HT1080 (cell line): ENCODE measurements around the gene AHR. TPM values are rescaled to one million over a fixed set of nuclear protein-coding genes. Genes with fewer than 3 reads are reported as not detected.
A peak's percentile ranks its signal among the peaks of the same experiment; 100 is the strongest.

Source experiments
- DNase-seq: peaks from one replicate; pipeline ENCODE4 v3.0.0-alpha.2; 2015; ENCODE audit warnings: low read depth
- total RNA-seq: library from RNA; depleted of rRNA; stranded (reverse); fragments of >200 nt; shearing (Covaris generic); gene quantifications from 2 replicates; pipeline ENCODE4 v1.2.3, GENCODE V29; 2014

The AHR gene
- total RNA-seq, 1 experiment from 2014 or later, result 21.7 TPM

DNA sequence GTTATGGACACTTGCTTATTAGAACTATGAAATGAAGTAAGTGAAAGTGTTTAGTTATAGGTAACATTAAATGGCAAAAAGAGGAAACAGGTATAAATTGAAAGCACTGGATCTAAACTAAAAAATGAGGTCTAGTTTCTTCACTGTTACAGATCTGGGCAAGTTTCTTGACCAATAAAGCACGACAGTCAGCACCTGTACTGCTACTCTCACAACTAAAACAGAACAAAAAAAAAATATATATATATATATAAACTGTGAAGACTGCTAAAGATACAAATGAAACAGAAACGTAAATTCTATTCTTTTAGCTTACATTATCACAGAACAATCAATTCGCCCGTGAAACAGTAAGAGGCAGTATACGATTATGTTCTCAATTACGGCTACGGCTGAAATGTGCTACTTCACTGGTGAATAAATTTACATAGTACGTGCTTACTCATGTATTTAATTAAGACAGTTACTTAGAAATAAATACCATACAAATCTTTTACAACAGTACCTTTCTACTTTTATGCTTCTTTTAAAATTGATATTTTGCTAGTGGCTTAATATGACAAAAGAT is 4.2 kb downstream of the AHR start:
- DNase-seq, result no peak

DNA sequence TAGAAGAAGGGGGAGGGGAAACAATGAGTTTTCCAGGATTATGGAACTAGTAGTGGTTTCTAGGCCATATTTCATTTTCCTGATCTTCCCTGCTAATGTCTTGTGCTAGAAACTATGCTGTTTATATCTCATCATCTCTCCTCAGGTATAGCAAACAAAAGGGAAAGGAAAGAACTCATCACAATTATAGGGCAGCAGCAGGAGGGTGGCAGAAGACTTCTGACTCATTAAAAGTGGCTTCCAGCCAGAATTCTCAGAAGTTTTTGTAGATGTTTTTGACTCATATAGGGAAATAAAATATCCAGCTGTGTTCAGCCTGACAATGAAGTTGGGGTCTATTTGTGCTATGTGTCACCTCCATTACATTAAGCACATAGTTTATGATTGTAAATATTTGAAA is 6.5 kb downstream of the AHR start:
- DNase-seq, result peak; percentile 94

DNA sequence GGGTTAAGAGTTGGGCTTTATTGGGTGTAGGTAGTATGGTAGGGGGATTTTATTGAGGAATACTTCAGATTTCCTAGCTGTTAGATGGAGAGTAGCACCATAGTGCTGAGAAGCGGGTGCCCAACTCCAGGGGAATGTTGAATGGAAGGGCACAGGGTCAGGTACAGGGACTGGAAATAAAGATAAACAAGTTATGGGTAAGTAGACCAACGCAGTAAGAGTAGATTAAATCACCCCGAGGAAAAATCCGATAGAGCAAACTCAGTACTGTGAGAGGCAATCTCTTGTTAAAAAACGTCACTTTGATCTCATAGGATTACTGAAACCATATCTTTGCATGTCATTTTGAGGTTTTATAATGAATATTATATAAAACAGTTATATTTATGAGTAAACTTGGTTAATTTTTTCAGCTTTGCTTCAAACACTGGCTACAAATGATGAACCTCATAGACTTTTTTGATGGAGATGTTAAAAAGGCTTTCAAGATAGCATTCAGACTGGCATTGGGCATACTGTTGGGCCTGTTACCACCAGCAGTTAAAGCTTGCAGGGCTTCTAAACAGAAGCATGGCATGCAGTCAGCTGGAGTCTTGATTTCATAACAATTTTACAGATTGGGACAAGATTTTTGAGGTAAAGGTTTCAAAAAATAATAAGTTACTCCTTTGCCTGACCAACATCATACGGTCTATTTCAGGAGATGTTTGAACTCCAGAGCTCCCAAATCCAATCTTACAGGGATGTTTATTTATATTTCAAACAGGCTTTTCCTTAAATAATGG is 7.1 kb downstream of the AHR start:
- DNase-seq, result no peak

DNA sequence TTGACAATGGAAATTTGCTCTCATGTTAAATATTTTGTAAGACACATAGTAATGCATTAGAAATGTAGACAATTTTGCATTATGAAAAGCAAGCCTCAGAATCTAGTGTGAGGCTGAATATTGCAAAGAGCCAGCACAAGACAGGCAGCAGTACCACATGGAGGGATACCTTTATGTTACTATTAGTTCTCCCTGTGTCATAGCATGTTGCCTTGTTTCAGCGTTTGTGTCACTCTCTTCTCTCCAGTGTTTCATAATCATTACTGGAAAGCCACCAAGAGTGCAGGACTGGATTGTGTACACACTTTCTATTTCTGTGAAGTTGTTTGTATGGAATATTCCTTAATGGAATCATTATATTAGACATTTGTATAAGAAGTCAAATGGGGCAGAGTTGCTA is 8.5 kb downstream of the AHR start:
- no peak for DNase-seq

DNA sequence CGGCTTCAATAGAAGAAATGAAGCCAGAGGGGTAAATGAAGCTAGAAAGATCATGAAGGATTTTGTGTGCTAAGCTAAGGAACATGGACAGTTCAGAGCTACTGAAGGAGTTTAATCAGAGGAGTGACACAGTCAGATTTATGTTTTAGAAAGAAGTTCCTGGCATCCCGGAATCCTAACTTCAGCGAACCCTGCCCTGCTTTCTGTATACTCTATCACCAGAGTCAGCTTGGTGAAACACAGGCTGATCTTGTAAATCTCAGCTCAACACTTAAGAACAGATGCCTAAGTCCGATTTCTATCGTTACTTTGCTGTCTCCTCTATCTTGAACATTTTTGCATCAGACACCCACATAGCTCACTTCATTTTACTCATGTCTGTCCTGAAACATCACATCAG is 9.1 kb downstream of the AHR start:
- no peak for DNase-seq

DNA sequence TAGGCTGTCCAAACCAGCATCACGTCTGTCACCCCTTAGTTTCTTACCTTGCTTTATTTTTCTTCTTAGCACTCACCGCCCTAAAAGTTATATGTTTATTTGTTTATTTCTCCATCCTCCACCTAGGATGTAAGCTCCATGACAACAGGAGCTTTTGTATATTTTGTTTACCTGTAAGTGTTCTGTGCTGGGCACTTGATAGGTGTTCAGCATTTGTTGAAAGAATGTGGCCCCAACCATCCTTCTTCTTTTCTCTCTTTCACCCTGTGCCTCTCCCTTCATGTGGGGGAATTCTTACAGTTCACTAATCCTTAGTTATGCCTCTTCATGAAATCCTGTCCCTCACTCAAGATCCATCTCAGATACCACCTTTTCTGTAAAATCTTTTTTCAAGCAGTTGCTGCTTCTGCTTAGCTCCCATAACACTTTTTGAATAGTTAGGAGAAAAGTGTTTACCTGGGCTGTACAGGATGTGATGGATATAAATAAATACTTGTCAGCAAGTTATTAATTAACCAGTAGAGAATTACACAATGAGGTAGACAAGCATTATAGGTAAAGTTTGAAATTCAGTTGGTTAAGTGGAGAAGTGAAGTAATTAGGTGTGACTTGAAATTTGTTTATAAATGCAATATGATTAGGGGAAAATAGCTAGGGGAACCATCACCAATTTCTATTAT is 9.7 kb downstream of the AHR start:
- DNase-seq, result no peak

DNA sequence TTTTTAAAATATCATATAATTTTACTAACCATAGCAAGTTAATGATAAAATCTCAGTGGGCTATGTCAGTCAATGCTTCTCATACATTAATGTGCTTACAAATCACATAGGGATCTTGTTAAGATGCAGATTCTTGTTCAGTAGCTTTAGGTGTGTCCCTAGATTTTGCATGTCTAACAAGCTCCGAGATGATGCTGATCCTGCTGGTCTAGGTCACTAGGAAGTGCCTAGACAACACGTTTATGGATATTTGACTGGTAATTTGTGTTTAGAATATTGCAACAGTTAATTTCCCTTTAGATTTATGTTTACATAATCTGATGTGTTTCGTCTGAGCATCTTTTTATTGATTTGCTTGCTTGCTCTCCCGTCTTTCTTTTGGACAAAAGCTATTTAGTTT is 12.7 kb downstream of the AHR start:
- DNase-seq, result no peak

DNA sequence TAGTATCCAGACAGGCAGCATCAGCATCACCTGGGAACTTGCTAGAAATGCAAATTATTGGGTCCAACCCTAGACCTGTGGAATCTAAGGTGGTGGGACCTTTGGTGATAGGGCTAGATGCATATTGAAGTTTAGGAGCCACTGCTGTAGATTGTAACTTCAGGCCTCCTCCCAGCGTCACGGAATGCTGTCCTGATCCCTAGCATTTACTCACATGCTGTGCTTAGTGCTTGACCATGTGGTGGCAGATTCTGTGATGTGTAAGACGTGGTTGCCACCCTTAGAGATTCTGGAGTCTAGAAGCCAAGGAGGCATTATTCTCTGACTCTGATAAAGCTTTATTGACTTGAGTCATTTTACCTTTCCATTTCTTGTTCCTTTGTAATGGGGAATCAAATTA is 13.5 kb downstream of the AHR start:
- DNase-seq, result no peak

DNA sequence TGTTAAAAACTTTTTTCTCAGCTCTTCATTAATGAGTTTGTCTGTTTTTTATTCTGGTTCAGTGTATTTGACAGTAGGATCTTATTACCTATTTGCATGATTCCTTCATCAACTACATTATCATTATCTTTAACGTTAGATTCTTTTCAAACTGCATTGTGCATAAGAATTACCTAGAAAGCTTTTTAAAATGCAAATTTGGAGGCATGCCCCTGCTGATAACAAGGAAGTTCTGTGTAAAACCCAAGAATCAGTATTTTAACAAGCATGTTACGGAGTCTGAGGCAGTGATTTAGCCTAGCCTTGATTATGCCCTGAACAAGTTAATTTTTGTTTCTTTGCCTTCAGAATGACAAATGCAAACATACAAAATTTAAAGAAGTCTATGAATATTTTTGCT is 14.2 kb downstream of the AHR start:
- DNase-seq, result no peak

DNA sequence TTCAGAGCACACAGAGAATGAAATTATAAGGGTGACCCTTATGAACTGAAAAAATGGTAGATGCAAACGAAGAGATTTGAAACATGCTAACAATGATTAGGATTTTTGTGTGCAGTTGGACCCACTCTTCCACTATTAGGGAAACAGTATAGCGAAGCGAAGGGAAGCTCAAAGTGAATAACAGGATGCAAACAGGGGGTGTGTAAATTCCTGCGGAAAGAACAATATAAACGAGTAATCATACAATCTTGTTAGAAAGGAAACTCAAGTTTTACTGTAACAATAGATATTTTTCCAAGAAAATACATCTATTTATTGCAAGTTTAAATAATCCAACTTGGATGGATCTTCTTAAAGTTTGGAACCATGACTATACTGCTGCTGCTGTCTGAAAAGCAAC is 14.7 kb downstream of the AHR start:
- no peak for DNase-seq

DNA sequence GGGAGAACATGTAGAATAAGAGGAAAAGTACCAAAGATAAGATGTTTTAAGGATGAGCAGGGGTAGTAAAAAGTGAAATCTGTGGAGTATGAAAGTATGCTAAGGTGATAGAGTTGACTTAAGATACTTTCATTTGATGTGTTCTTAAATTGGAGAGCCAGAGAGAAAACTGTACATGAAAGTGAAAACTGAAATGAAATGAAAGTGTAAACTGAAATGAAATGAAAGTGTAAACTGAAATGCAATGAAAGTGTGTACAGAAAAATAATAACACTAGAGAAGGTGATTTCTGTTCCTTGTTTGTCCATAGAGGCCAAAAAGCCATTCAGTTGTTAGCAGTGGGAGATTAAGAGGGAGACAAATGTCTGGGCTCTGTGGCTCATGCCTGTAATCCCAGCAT is 17.5 kb downstream of the AHR start:
- no peak for DNase-seq

DNA sequence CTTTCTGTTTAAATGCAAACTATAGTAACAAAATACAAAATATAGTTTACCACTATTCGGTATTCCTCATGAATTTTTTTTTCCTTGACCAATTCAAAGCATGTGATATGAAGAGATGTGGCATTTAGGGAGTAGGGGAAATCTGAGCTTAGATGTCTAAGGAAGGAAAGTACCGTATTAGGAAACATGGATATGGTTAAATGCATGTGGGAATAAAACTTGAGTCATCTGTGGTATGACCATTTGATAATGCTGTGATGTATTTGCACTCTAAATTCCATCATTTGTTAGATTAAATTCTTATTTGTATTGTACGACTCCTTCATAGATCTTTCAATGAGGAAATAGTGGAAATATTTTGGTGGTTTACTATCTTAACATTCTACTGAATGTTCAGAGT is 19.7 kb downstream of the AHR start:
- DNase-seq, result no peak

DNA sequence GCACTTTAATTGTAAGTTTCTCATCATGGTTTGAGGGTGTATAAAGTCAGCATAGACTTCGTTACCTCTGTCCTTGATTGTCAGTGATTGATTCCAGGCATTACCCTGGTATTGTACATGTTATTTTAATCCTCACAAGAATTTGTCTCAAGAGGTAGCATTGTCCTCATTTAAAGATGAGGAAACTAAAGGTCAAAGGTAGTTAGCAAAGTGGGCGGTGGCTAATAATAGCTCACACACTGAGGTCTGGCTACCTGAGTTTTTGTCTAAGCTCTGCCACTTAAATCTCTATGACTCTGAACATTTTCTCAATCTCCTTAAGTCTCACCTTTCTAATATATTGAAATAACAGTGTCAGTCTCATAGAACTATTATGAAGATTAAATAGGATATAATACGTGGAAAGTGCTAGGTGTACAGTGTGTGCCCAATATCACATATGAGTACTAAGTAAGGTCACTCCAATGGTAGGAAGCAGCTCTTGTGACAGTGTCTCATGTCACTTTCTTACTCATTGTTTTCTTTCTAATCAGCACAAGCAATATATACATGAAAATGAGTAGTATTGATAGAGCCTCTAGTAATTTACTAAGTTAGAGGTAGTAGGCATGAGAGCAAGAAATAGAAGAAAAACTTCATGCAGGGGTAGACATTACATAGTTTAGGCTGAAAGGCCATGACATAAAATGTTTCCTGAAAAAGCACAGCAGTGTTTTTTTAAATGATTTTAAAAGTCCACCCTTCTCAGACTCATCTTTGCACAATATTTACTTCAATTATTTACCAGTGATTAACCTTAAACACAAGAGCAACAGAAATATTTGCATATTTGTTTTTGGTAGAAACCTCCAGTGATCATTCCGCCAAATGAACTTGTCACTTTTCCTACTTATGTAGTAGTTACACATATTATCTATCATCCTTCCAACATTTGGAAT is 21.0 kb downstream of the AHR start:
- DNase-seq, result no peak

DNA sequence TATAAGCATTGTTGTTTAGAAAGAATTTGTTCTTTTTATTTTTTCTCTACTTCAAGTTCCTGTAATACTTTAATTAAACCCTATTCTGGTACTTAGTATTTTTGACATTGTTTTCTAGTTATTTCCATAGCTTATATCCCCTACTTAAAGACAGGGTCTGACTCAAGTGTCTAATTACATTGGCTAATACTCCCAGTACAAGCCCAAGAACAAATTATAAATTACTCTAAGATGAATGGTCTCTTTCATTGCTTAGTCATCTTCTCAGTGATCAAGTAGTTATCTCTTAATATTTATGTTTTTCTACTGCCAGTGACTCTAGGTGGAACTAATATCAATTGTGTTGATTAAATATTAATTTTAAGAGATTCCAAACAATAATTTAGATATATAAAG is 21.6 kb downstream of the AHR start:
- no peak for DNase-seq

DNA sequence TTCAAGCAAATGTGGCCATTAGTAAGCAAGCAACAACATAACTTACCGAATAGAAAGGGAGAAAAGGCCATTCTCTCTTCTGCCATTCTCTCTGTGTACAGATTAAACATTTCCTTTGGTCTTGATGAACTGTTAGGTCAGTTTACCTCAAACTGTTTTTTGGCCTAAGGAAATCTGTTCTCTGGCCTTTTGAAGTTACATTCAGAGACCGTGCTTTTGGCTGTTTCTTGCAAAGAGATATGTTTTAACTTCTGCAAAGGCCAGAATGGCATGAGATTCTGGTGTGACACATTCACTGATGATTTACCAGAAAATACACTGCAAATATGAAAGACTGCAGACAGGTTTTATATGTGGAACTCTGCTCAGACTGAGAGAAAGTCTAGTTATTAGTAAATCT is 22.2 kb downstream of the AHR start:
- DNase-seq, result no peak

DNA sequence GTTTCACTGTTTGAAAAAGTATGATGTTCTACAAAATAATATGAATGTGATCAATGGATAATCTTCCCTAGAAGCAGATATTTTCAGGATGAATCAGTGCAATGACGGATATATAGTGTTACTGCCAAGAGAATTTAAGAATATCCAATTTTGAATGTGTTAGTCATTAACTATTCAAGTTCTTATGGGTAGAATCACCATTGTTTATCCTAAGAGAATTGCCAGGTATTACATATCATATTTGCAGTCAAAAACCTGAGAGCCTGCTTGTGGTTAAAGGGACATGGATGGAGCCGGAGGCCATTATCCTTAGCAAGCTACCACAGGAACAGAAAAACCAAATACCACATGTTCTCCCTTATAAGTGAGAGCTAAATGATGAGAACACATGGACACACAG is 26.9 kb downstream of the AHR start:
- no peak for DNase-seq

DNA sequence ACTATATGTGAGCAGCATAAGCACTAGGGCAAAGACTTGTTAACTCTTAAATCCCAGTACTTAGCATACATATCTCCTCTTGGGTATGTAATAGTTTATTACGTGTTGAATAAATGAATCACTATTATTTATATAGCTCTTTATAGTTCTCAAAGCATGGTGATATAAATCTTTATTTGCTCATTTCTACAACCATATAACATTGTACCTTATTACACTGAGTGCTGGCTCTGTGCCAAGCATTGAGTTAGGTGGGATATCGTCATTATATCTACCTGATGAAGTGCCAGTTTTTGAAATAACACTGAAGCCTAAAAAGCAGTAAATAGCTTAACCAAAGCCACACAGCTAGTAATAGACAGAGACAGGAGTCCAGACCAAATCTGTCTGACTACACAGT is 27.9 kb downstream of the AHR start:
- no peak for DNase-seq

DNA sequence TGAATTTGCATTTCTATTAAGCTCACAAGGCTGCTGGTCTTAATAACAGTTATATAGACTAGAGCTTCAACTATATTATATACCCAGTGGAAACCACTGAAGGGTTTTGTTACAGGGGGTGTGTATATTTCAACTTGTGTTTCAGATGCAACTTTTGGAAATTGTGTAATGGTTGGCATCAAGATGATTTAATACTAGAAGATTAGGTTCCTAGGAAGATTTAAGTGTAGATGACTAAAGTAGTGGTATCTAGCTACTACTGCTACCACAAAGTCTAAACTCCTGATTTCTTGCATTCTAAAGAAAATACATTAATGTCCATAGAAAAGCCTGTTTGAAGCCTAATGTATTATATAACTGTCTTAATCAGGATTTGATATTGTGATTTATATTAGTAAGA is 30.2 kb downstream of the AHR start:
- no peak for DNase-seq

DNA sequence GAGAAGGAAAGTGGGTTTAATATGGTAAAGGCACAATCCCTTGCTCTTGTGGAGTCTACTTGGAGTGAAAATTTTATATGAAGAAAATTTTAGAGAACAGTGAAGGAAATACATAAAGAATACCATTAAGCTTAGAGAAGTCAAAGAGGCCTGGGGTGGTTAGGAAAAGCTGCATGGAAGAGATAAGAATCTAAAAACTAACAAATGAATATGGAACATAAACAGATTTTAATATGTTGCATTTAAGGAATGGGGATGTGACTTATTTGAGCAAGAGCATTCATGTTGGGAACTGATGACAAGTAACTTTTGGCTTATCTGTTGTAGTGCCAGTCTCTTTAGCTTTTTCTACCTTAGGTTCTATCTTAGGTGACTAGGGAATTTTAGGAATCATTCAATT is 31.0 kb downstream of the AHR start:
- DNase-seq, result no peak

DNA sequence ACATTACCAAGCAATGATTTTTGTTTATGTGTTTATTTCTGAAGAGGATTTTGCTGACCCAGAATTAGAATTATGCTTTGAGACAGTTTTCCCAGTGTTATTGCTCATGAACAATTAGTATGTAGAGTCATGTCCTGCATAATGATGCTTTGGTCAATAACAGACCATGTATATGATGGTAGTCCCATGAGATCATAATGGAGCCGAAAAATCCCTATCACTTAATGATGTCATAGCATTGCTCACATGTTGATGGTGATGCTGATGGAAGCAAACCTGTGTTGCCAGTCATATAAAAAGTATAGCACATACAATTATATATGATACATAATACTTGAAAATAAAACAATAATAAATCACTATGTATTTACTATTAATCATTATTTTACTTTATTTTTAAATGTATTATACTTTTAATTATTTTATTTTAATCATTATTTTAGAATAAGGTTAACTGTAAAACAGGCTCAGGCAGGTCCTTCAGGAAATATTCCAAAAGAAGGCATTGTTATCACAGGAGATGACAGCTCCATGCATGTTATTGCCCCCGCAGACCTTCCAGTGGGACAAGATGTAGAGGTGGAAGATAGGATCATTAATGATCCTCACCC is 33.5 kb downstream of the AHR start:
- DNase-seq, result no peak

DNA sequence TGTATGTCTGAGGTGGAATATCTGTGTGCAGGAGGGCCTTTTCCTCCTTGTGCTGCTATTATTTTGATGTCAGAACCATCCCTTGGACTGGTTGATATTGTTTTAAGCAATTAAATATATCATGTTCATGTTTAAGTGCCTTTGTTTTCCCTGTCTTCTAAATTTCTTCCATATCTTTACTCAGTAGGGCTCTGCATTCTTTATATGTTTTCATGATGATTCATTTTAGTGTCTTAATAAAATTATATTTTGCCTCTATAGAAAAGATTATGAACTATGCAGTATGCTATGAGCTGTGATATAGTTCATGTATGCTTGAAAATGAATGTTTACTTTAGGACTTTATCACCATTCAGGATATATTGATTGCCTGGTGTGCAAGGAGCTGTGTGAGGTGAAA is 34.8 kb downstream of the AHR start:
- no peak for DNase-seq
